SK-N-MC (cell line): Measurements from ENCODE around the gene SNX21.

Experiments used
- EZH2 ChIP-seq: fragments of 200-600 bp; sonication (generic); IDR thresholded peaks from one replicate; pipeline ENCODE4 v1.6.1; 2017; ENCODE audit warnings: antibody characterized with exemption
- FOXP2 ChIP-seq: optimal IDR thresholded peaks from 2 replicates; pipeline ENCODE3; 2011; ENCODE audit warnings: mild to moderate bottlenecking, moderate library complexity; ENCODE audit not compliant: insufficient read depth; ENCODE audit errors: extremely low read length, control extremely low read depth
- POLR2AphosphoS5 ChIP-seq: IDR thresholded peaks from 2 replicates; pipeline ENCODE4 v1.6.1; 2012; ENCODE audit warnings: mild to moderate bottlenecking, low read depth, low read length, borderline replicate concordance

- TF ChIP-seq POLR2AphosphoS5, result no peak
- TF ChIP-seq EZH2, result no peak
- no peak for TF ChIP-seq FOXP2
These were observed 40.0 kb downstream of the SNX21 start for GRCh38 chr20:45873409-45874103.
